HL-60 (cell line): ENCODE results near the gene TMEM135.

Experiments
- CTCF ChIP-seq: IDR thresholded peaks from one replicate; pipeline ENCODE4 v1.5.1; 2011; ENCODE audit warnings: low read length, control low read depth, inconsistent platforms; ENCODE audit not compliant: insufficient read depth
- POLR2AphosphoS5 ChIP-seq: IDR thresholded peaks from 2 replicates; pipeline ENCODE4 v1.6.1; 2012; ENCODE audit warnings: low read depth

GRCh38 chr11:87325490-87325872 lies 287.7 kb downstream of the TMEM135 start:
- TF ChIP-seq CTCF (no peak), POLR2AphosphoS5 (no peak)
